Measurements from ENCODE around the gene PEAK1.
"Not testable (repeated sequence)": the region's sequence is repeated elsewhere in the genome, so short reads cannot be mapped to it uniquely, and the experiment has no call there.

The PEAK1 gene

GRCh38 chr15:77225088-77225487, 194.8 kb downstream of the PEAK1 start:
- DNase-seq, result no peak

GRCh38 chr15:77224352-77224751, 195.6 kb downstream of the PEAK1 start:
- DNase-seq, result no peak

GRCh38 chr15:77221708-77222107, 198.2 kb downstream of the PEAK1 start:
- no peak for DNase-seq

- DNase-seq, result no peak
Measured at GRCh38 chr15:77221174-77221573, 198.7 kb downstream of the PEAK1 start.

GRCh38 chr15:77219841-77220240, 200.1 kb downstream of the PEAK1 start:
- no peak for DNase-seq

- DNase-seq, result no peak
Measured at GRCh38 chr15:77209221-77209620, 210.7 kb downstream of the PEAK1 start.

- DNase-seq, result no peak
Measured at GRCh38 chr15:77208241-77208640, 211.7 kb downstream of the PEAK1 start.

GRCh38 chr15:77201665-77202064, 218.2 kb downstream of the PEAK1 start:
- DNase-seq, result no peak

GRCh38 chr15:77196381-77196780, 223.5 kb downstream of the PEAK1 start:
- no peak for DNase-seq

- DNase-seq, result no peak
Measured at GRCh38 chr15:77195586-77195985, 224.3 kb downstream of the PEAK1 start.

GRCh38 chr15:77192451-77192850, 227.5 kb downstream of the PEAK1 start:
- DNase-seq, result no peak

- DNase-seq, result no peak
Measured at GRCh38 chr15:77191230-77191834, 228.6 kb downstream of the PEAK1 start.

- no peak for DNase-seq
Measured at GRCh38 chr15:77187751-77188464, 232.0 kb downstream of the PEAK1 start.

- no peak for DNase-seq
Measured at GRCh38 chr15:77186594-77187011, 233.3 kb downstream of the PEAK1 start.

GRCh38 chr15:77185242-77185785, 234.6 kb downstream of the PEAK1 start:
- DNase-seq, result no peak

- not testable (repeated sequence) for DNase-seq
Measured at GRCh38 chr15:77184352-77184751, 235.6 kb downstream of the PEAK1 start.

GRCh38 chr15:77183066-77183465, 236.8 kb downstream of the PEAK1 start:
- no peak for DNase-seq

- DNase-seq, result no peak
Measured at GRCh38 chr15:77181305-77182074, 238.4 kb downstream of the PEAK1 start.

GRCh38 chr15:77180757-77181156, 239.1 kb downstream of the PEAK1 start:
- DNase-seq, result no peak

GRCh38 chr15:77180270-77180669, 239.6 kb downstream of the PEAK1 start:
- DNase-seq, result no peak

- no peak for DNase-seq
Measured at GRCh38 chr15:77179541-77179998, 240.3 kb downstream of the PEAK1 start.

GRCh38 chr15:77178411-77178810, 241.5 kb downstream of the PEAK1 start:
- no peak for DNase-seq

- DNase-seq, result not testable (repeated sequence)
Measured at GRCh38 chr15:77176148-77176547, 243.8 kb downstream of the PEAK1 start.

- DNase-seq, result no peak
Measured at GRCh38 chr15:77173487-77173886, 246.4 kb downstream of the PEAK1 start.

Measured in NCI-H510A treated with DMSO at 0.1 percent for 48 hours (cell line).